Liver (tissue), 9 donors: Measurements from ENCODE around the gene ATXN7L1. TPM values are rescaled to one million over a fixed set of nuclear protein-coding genes. Genes with fewer than 3 reads are reported as not detected.

Experiments
- DNase-seq: peaks from one replicate; pipeline ENCODE4 v3.0.0-alpha.2; 2017; ENCODE audit warnings: low spot score
- H3K27ac ChIP-seq, 2 donors: one replicate each; pipeline ENCODE4 v1.7.0; 2013; ENCODE audit warnings: inconsistent platforms in 2 of 2, low read length in 2 of 2, control low read depth in 1 of 2, low read depth in 1 of 2, mild to moderate bottlenecking in 1 of 2
- H3K27me3 ChIP-seq, 4 donors: one replicate each; pipeline versions ENCODE4 v1.6.1 to v1.7.0; 2013; ENCODE audit warnings: low read length in 3 of 4, inconsistent platforms in 1 of 4, mild to moderate bottlenecking in 1 of 4, moderate library complexity in 1 of 4; ENCODE audit not compliant: control insufficient read depth in 4 of 4, insufficient read depth in 4 of 4
- H3K36me3 ChIP-seq, 4 donors: one replicate each; pipeline versions ENCODE4 v1.6.1 to v1.7.0; 2013; ENCODE audit warnings: low read length in 3 of 4, mild to moderate bottlenecking in 3 of 4, low read depth in 1 of 4, moderate library complexity in 1 of 4; ENCODE audit not compliant: control insufficient read depth in 4 of 4, insufficient read depth in 3 of 4
- H3K4me1 ChIP-seq, 4 donors: one replicate each; pipeline versions ENCODE4 v1.6.1 to v1.7.0; 2013; ENCODE audit warnings: low read length in 3 of 4, mild to moderate bottlenecking in 3 of 4, moderate library complexity in 1 of 4; ENCODE audit not compliant: control insufficient read depth in 4 of 4, insufficient read depth in 4 of 4
- H3K4me3 ChIP-seq, 3 donors: one replicate each; pipeline versions ENCODE4 v1.6.1 to v1.7.0; 2013; ENCODE audit warnings: low read length in 3 of 3, control low read depth in 1 of 3, low read depth in 1 of 3, mild to moderate bottlenecking in 1 of 3
- H3K9ac ChIP-seq, 2 donors: one replicate each; pipeline ENCODE4 v1.7.0; 2013; ENCODE audit warnings: low read length in 2 of 2, mild to moderate bottlenecking in 2 of 2, moderate library complexity in 2 of 2, control low read depth in 1 of 2, low read depth in 1 of 2
- H3K9me3 ChIP-seq, 4 donors: one replicate each; pipeline versions ENCODE4 v1.6.1 to v1.7.0; 2013; ENCODE audit warnings: low read length in 3 of 4; ENCODE audit not compliant: control insufficient read depth in 4 of 4
- EGR1 ChIP-seq, 2 donors: IDR thresholded peaks; 2 replicates each; pipeline ENCODE4 v1.6.1; 2016 to 2018; ENCODE audit warnings: antibody characterized with exemption in 2 of 2, low read depth in 2 of 2
- FOXA1 ChIP-seq: IDR thresholded peaks from 2 replicates; pipeline ENCODE4 v1.6.1; 2016; ENCODE audit warnings: antibody characterized with exemption
- FOXA2 ChIP-seq: IDR thresholded peaks from 2 replicates; pipeline ENCODE4 v1.6.1; 2016; ENCODE audit warnings: antibody characterized with exemption
- GABPA ChIP-seq, 2 donors: IDR thresholded peaks in 1 of 2; conservative IDR thresholded peaks in 1 of 2; 2 replicates each; pipeline ENCODE4 v1.6.1; 2016; ENCODE audit warnings: antibody characterized with exemption in 2 of 2, mild to moderate bottlenecking in 1 of 2, moderate library complexity in 1 of 2
- HNF4A ChIP-seq, 2 donors: conservative IDR thresholded peaks; 2 replicates each; pipeline ENCODE4 v1.6.1; 2016; ENCODE audit warnings: antibody characterized with exemption in 2 of 2, mild to moderate bottlenecking in 2 of 2
- HNF4G ChIP-seq: IDR thresholded peaks from 2 replicates; pipeline ENCODE4 v1.6.1; 2016; ENCODE audit warnings: antibody characterized with exemption
- JUND ChIP-seq, 2 donors: IDR thresholded peaks; 2 replicates each; pipeline ENCODE4 v1.6.1; 2016; ENCODE audit warnings: antibody characterized with exemption in 2 of 2
- NR2F2 ChIP-seq: IDR thresholded peaks from 2 replicates; pipeline ENCODE4 v1.6.1; 2016; ENCODE audit warnings: antibody characterized with exemption
- RAD21 ChIP-seq, 2 donors: IDR thresholded peaks; 2 replicates each; pipeline ENCODE4 v1.6.1; 2016; ENCODE audit warnings: antibody characterized with exemption in 2 of 2, mild to moderate bottlenecking in 2 of 2
- RXRA ChIP-seq, 2 donors: IDR thresholded peaks; 2 replicates each; pipeline ENCODE4 v1.6.1; 2017 to 2018; ENCODE audit warnings: antibody characterized with exemption in 2 of 2, mild to moderate bottlenecking in 1 of 2
- SP1 ChIP-seq: IDR thresholded peaks from 2 replicates; pipeline ENCODE4 v1.6.1; 2018; ENCODE audit warnings: antibody characterized with exemption, mild to moderate bottlenecking
- TAF1 ChIP-seq: conservative IDR thresholded peaks from 2 replicates; pipeline ENCODE4 v1.6.1; 2016; ENCODE audit warnings: antibody characterized with exemption, mild to moderate bottlenecking
- YY1 ChIP-seq: IDR thresholded peaks from 2 replicates; pipeline ENCODE4 v1.6.1; 2016; ENCODE audit warnings: antibody characterized with exemption, mild to moderate bottlenecking
- WGBS: extraction: QIAGEN DNeasy Blood & Tissue Kit; methylation state at CpG from one replicate; pipeline ENCODE4 v1.1.7; 2013; 5-methylcytosine and 5-hydroxymethylcytosine counted together
- polyA plus RNA-seq, 2 donors: library from polyadenylated mRNA; stranded (reverse) in 1 of 2; unstranded in 1 of 2; fragments of 200-250 nt in 1 of 2; fragments of >200 nt in 1 of 2; fragmentation: Nextera tagmentation in 1 of 2; extraction: Ambion mirVana in 1 of 2; gene quantifications; one replicate each; pipeline versions ENCODE4 v1.2.1 to v1.2.3, GENCODE V29; 2013 to 2015
- total RNA-seq, 2 donors: library from RNA; depleted of rRNA; stranded (reverse); fragments of >200 nt; gene quantifications; one replicate each; pipeline ENCODE4 v1.2.3, GENCODE V29; 2014
- TF ChIP-seq, protein P1 (sequence below): fragments of 150-350 bp; IDR thresholded peaks from 2 replicates; pipeline ENCODE4 v1.5.1; 2017; ENCODE audit warnings: improper control_type of control experiment, low read depth, low read length; ENCODE audit not compliant: missing input control
- TF ChIP-seq, protein P2 (sequence below): IDR thresholded peaks from 2 replicates; pipeline ENCODE4 v1.6.1; 2016; ENCODE audit warnings: antibody characterized with exemption
- TF ChIP-seq, protein P3 (sequence below): IDR thresholded peaks from 2 replicates; pipeline ENCODE4 v1.6.1; 2016; ENCODE audit warnings: antibody characterized with exemption
- TF ChIP-seq, protein P4 (sequence below): IDR thresholded peaks from 2 replicates; pipeline ENCODE4 v1.6.1; 2016; ENCODE audit warnings: antibody characterized with exemption
- TF ChIP-seq, protein P5 (sequence below): IDR thresholded peaks from 2 replicates; pipeline ENCODE4 v1.6.1; 2016; ENCODE audit warnings: antibody characterized with exemption, mild to moderate bottlenecking
- donor health status: healthy.
- donor health status: healthy.
- donor health status: healthy.
- donor health status: healthy.
- donor health status: healthy.

Gene ATXN7L1
- total and polyA plus RNA-seq, 4 donors: 2.1 to 7.4 (median 5.3) TPM

- H3K9me3 ChIP-seq: peaks cover 0 to 9% (median 5%) of the 10 kb centered on the region in 4 donors
- 91% methylated on average over 3 of the region's 3 CpGs for WGBS
- no peak overlapping the region for H3K4me3 ChIP-seq
- TF ChIP-seq JUND (IDR thresholded peaks at IDR 0.05) (no peak), FOXA2 (no peak), TAF1 (no peak), YY1 (no peak), SP1 (no peak), FOXA1 (no peak), HNF4A (conservative IDR thresholded peaks at IDR 0.05) (no peak), GABPA (IDR thresholded peaks at IDR 0.05 in 1 of 2, conservative IDR thresholded peaks at IDR 0.05 in 1 of 2) (no peak), RXRA (IDR thresholded peaks at IDR 0.05) (no peak), NR2F2 (no peak), RAD21 (IDR thresholded peaks at IDR 0.05) (no peak), EGR1 (IDR thresholded peaks at IDR 0.05; ENCODE audit: low read depth in 2 of 2) (no peak), HNF4G (no peak)
- TF ChIP-seq, protein P1, sequence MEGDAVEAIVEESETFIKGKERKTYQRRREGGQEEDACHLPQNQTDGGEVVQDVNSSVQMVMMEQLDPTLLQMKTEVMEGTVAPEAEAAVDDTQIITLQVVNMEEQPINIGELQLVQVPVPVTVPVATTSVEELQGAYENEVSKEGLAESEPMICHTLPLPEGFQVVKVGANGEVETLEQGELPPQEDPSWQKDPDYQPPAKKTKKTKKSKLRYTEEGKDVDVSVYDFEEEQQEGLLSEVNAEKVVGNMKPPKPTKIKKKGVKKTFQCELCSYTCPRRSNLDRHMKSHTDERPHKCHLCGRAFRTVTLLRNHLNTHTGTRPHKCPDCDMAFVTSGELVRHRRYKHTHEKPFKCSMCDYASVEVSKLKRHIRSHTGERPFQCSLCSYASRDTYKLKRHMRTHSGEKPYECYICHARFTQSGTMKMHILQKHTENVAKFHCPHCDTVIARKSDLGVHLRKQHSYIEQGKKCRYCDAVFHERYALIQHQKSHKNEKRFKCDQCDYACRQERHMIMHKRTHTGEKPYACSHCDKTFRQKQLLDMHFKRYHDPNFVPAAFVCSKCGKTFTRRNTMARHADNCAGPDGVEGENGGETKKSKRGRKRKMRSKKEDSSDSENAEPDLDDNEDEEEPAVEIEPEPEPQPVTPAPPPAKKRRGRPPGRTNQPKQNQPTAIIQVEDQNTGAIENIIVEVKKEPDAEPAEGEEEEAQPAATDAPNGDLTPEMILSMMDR: no peak
- TF ChIP-seq, protein P2, sequence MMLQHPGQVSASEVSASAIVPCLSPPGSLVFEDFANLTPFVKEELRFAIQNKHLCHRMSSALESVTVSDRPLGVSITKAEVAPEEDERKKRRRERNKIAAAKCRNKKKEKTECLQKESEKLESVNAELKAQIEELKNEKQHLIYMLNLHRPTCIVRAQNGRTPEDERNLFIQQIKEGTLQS: no peak
- TF ChIP-seq, protein P3, sequence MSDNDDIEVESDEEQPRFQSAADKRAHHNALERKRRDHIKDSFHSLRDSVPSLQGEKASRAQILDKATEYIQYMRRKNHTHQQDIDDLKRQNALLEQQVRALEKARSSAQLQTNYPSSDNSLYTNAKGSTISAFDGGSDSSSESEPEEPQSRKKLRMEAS: no peak
- TF ChIP-seq, protein P4, sequence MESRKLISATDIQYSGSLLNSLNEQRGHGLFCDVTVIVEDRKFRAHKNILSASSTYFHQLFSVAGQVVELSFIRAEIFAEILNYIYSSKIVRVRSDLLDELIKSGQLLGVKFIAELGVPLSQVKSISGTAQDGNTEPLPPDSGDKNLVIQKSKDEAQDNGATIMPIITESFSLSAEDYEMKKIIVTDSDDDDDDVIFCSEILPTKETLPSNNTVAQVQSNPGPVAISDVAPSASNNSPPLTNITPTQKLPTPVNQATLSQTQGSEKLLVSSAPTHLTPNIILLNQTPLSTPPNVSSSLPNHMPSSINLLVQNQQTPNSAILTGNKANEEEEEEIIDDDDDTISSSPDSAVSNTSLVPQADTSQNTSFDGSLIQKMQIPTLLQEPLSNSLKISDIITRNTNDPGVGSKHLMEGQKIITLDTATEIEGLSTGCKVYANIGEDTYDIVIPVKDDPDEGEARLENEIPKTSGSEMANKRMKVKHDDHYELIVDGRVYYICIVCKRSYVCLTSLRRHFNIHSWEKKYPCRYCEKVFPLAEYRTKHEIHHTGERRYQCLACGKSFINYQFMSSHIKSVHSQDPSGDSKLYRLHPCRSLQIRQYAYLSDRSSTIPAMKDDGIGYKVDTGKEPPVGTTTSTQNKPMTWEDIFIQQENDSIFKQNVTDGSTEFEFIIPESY: no peak
- TF ChIP-seq, protein P5, sequence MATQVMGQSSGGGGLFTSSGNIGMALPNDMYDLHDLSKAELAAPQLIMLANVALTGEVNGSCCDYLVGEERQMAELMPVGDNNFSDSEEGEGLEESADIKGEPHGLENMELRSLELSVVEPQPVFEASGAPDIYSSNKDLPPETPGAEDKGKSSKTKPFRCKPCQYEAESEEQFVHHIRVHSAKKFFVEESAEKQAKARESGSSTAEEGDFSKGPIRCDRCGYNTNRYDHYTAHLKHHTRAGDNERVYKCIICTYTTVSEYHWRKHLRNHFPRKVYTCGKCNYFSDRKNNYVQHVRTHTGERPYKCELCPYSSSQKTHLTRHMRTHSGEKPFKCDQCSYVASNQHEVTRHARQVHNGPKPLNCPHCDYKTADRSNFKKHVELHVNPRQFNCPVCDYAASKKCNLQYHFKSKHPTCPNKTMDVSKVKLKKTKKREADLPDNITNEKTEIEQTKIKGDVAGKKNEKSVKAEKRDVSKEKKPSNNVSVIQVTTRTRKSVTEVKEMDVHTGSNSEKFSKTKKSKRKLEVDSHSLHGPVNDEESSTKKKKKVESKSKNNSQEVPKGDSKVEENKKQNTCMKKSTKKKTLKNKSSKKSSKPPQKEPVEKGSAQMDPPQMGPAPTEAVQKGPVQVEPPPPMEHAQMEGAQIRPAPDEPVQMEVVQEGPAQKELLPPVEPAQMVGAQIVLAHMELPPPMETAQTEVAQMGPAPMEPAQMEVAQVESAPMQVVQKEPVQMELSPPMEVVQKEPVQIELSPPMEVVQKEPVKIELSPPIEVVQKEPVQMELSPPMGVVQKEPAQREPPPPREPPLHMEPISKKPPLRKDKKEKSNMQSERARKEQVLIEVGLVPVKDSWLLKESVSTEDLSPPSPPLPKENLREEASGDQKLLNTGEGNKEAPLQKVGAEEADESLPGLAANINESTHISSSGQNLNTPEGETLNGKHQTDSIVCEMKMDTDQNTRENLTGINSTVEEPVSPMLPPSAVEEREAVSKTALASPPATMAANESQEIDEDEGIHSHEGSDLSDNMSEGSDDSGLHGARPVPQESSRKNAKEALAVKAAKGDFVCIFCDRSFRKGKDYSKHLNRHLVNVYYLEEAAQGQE: no peak
- H3K9ac ChIP-seq: no peak overlapping the region
- no peaks in the 10 kb centered on the region for H3K36me3 ChIP-seq
- H3K27ac ChIP-seq: no peak overlapping the region
- H3K27me3 ChIP-seq: no peaks in the 10 kb centered on the region
- peaks cover 3 to 10% (median 6%) of the 10 kb centered on the region in 4 donors for H3K4me1 ChIP-seq
- no peak for DNase-seq
Observed at GRCh38 chr7:105707381-105707780, 169.0 kb downstream of the ATXN7L1 start.
